Mesenchymal stem cell (in vitro differentiated cells and primary cell): ENCODE data around the gene HHIPL1.

Experiments used
- DNase-seq: peaks from one replicate; pipeline ENCODE4 v3.0.0-alpha.2; 2013
- H2AFZ ChIP-seq: one replicate; pipeline ENCODE4 v1.6.1; 2013; ENCODE audit warnings: low read depth, mild to moderate bottlenecking, control low read depth, inconsistent platforms, low read length, moderate library complexity
- H2AK5ac ChIP-seq: 2 replicates; pipeline ENCODE4 v1.6.1; 2013; ENCODE audit warnings: low read length, moderate library complexity, mild to moderate bottlenecking, inconsistent platforms; ENCODE audit not compliant: severe bottlenecking
- H2BK120ac ChIP-seq: one replicate; pipeline ENCODE4 v1.6.1; 2013; ENCODE audit warnings: low read depth, mild to moderate bottlenecking, inconsistent platforms, low read length, moderate library complexity
- H2BK12ac ChIP-seq, 2 experiments: one replicate each; pipeline ENCODE4 v1.6.1; 2013; ENCODE audit warnings: inconsistent platforms in 2 of 2, low read length in 2 of 2, mild to moderate bottlenecking in 2 of 2, moderate library complexity in 2 of 2, control low read depth in 1 of 2
- H2BK15ac ChIP-seq: one replicate; pipeline ENCODE4 v1.6.1; 2013; ENCODE audit warnings: mild to moderate bottlenecking, low read depth, inconsistent platforms; ENCODE audit not compliant: poor library complexity, severe bottlenecking
- H2BK5ac ChIP-seq: 2 replicates; pipeline ENCODE4 v1.6.1; 2013; ENCODE audit warnings: low read depth, mild to moderate bottlenecking, low read length, control low read depth, inconsistent platforms; ENCODE audit not compliant: poor library complexity, severe bottlenecking
- H3K14ac ChIP-seq, 2 experiments: one replicate each; pipeline ENCODE4 v1.6.1; 2013; ENCODE audit warnings: inconsistent platforms in 2 of 2, low read length in 2 of 2, control low read depth in 1 of 2, mild to moderate bottlenecking in 1 of 2, moderate library complexity in 1 of 2
- H3K18ac ChIP-seq, 2 experiments: one replicate each; pipeline ENCODE4 v1.6.1; 2013; ENCODE audit warnings: inconsistent platforms in 2 of 2, low read length in 2 of 2, control low read depth in 1 of 2, low read depth in 1 of 2, mild to moderate bottlenecking in 1 of 2
- H3K23ac ChIP-seq, 2 experiments: one replicate each; pipeline ENCODE4 v1.6.1; 2013; ENCODE audit warnings: inconsistent platforms in 2 of 2, low read length in 2 of 2, mild to moderate bottlenecking in 2 of 2, moderate library complexity in 2 of 2, control low read depth in 1 of 2
- H3K27ac ChIP-seq: 2 replicates; pipeline ENCODE4 v1.5.1; 2013; ENCODE audit warnings: mild to moderate bottlenecking, moderate library complexity, low read length, control low read depth, inconsistent platforms; ENCODE audit not compliant: poor library complexity, severe bottlenecking
- H3K27me3 ChIP-seq, 2 experiments: 2 replicates each; pipeline versions ENCODE4 v1.6.1 to v1.7.0; 2013; ENCODE audit warnings: low read length in 2 of 2, mild to moderate bottlenecking in 2 of 2, moderate library complexity in 2 of 2, control low read depth in 1 of 2, inconsistent platforms in 1 of 2; ENCODE audit not compliant: control insufficient read depth in 1 of 2, insufficient read depth in 1 of 2
- H3K36me3 ChIP-seq, 2 experiments: 2 replicates each; pipeline versions ENCODE4 v1.6.1 to v1.7.0; 2013; ENCODE audit warnings: low read length in 2 of 2, control low read depth in 1 of 2, inconsistent platforms in 1 of 2, low read depth in 1 of 2, mild to moderate bottlenecking in 1 of 2; ENCODE audit not compliant: insufficient read depth in 2 of 2, control insufficient read depth in 1 of 2
- H3K4ac ChIP-seq, 2 experiments: one replicate each; pipeline ENCODE4 v1.6.1; 2013; ENCODE audit warnings: inconsistent platforms in 2 of 2, low read length in 2 of 2, mild to moderate bottlenecking in 2 of 2, moderate library complexity in 2 of 2, control low read depth in 1 of 2, low read depth in 1 of 2
- H3K4me1 ChIP-seq: 2 replicates; pipeline ENCODE4 v1.6.1; 2013; ENCODE audit warnings: low read depth, low read length, control low read depth; ENCODE audit not compliant: control insufficient read depth, insufficient read depth
- H3K4me2 ChIP-seq: 2 replicates; pipeline ENCODE4 v1.6.1; 2013; ENCODE audit warnings: low read length, mild to moderate bottlenecking, inconsistent platforms; ENCODE audit not compliant: poor library complexity, severe bottlenecking
- H3K4me3 ChIP-seq, 2 experiments: 2 replicates each; pipeline versions ENCODE4 v1.5.1 to v1.7.0; 2013; ENCODE audit warnings: low read length in 2 of 2, mild to moderate bottlenecking in 2 of 2, control low read depth in 1 of 2, low read depth in 1 of 2; ENCODE audit not compliant: insufficient read depth in 1 of 2
- H3K79me1 ChIP-seq: replicated peaks from 2 replicates; pipeline ENCODE4 v1.6.1; 2013; ENCODE audit warnings: mild to moderate bottlenecking, control low read depth, low read length, inconsistent platforms; ENCODE audit not compliant: poor library complexity, severe bottlenecking
- H3K9ac ChIP-seq: 2 replicates; pipeline ENCODE4 v1.7.0; 2013; ENCODE audit warnings: mild to moderate bottlenecking, low read length, moderate library complexity
- H3K9me3 ChIP-seq: 2 replicates; pipeline ENCODE4 v1.7.0; 2013; ENCODE audit warnings: mild to moderate bottlenecking, low read length; ENCODE audit not compliant: control insufficient read depth
- H4K8ac ChIP-seq: one replicate; pipeline ENCODE4 v1.6.1; 2013; ENCODE audit warnings: inconsistent platforms, mild to moderate bottlenecking, low read length, moderate library complexity
- H4K91ac ChIP-seq: one replicate; pipeline ENCODE4 v1.6.1; 2013; ENCODE audit warnings: mild to moderate bottlenecking, low read length, inconsistent platforms
- WGBS: methylation state at CpG from one replicate; pipeline ENCODE4 v1.1.7; 2013; ENCODE audit warnings: mixed read lengths; 5-methylcytosine and 5-hydroxymethylcytosine counted together

The HHIPL1 gene

DNA sequence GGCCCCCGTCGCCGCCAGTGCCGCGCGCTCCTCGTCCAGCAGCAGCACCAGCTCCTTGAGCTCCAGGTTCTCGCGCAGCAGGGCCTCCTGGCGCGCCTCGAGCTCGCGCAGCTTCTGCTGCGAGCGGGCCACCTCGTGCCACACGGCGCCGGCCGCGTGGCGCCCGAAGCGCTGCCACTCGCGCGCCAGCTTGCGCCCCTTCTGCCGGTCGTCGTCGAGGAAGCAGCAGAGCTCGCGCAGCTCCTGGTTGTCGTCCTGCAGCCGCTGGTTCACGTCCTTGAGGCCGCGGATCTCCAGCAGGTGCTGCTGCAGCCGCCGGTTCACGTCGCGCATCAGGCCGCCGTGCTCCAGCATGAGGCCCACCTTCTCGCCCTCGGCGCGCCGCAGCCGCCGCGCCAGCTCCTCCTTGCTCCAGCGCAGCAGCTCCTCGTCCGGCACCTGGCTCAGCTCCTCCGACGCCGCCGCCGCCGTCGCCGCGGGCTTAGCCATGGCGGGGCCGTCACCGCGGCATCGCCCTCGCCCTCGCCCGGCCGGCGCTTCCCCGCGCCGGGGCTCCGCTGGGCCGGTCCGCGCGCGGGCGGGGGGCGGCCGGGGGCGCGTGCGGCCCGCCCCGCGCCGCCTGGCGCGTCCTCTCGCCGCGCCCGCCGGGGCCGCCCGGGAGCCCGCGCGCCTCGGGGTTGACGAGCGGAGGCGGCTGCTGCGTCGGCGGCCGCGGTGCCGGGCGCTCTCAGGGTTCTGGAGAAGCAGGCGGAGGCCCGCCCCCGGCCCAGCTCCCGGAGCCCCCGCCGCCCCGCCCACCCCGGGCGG, 41.3 kb upstream of the HHIPL1 start, which contains the start of gene CCDC85C:
CCDC85C (minus strand) TSS at position 737 of the 807 bp plus-strand sequence; CDS start at position 489, 248 bp downstream.
- Histone ChIP-seq H2BK120ac (peak within 1 kb of the TSS; percentile 42), H3K4me1 (peaks cover 35% of the 10 kb centered on the region), H3K4me3 (peak within 1 kb of the TSS; percentile 69 to 81), H2BK12ac (peak within 1 kb of the TSS in 1 of 2 experiments; percentile 60), H3K9me3 (no peaks in the 10 kb centered on the region), H2AFZ (peak within 1 kb of the TSS; percentile 57), H3K27ac (peak within 1 kb of the TSS; percentile 49), H4K8ac (peak within 1 kb of the TSS; percentile 54), H2BK5ac (no peak within 1 kb of the TSS), H3K4ac (peak within 1 kb of the TSS; percentile 46 to 55), H3K23ac (peak within 1 kb of the TSS in 1 of 2 experiments; percentile 87), H3K27me3 (peaks cover 14 to 68% of the 10 kb centered on the region in 2 experiments), H3K9ac (peak within 1 kb of the TSS; percentile 73), H3K14ac (peak within 1 kb of the TSS in 1 of 2 experiments; percentile 55), H3K18ac (peak within 1 kb of the TSS; percentile 19 to 65), H3K79me1 (peaks cover 6% of the 10 kb centered on the region), H2BK15ac (peak within 1 kb of the TSS; percentile 34), H3K36me3 (peaks cover 0 to 7% of the 10 kb centered on the region in 2 experiments), H4K91ac (peak within 1 kb of the TSS; percentile 65), H2AK5ac (no peak within 1 kb of the TSS), H3K4me2 (peak within 1 kb of the TSS; percentile 98)
- WGBS: 2% methylated on average over 74 of the region's 128 CpGs
- DNase-seq: peak; percentile 42

DNA sequence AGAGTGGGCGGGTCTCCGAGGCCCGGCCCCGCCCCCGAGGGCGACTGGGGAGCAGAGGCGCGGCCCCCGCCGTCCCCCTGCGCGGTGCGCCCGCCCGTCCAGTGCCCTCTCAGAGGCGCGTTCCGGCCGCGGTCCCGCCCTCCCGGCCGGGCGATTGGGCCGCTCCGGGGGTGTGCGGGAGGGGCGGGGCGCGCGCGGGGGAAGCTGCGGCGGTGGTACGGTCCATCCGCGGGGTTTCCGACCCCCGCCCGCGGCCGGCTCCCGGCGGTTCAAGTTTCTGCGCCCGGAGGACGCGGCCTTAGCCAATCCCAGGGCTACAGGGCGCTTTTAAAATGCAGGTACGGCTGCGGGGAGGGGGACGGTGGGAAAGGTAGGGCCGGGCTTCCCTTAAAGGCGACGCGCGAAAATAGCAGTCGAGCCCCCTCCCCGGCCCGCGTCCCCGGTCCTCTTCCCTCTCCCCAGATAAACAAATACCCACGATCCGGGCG, 40.6 kb upstream of the HHIPL1 start:
- Histone ChIP-seq H4K91ac (no peak overlapping the region), H2BK12ac (peak overlapping the region in 1 of 2 experiments; percentile 50)

DNA sequence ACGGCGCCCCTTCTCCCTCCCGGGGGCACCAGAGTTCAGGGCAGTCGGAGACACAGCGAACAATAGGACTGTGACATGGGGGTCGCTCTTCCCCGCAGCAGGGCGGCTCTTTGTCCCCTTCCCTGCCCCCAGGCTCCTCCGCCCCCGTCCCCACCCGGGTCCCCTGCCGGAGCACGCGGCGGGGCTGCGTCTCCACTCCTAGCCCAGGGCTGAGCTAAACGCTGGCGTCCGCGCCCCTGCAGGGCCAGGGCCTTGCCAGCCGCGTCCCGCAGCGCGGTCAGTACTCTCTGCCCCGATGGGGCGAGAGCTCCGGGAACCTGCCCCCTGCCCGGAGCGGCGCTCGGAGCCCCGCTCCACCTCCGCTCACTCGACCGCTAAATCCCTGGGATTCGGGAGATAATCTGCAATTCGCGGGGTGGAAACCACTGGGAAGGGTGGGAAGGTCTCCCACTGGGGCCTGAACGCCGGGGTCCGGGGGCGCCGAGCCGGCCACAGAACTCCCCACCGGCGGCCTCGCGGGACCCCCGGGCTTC, 40.1 kb upstream of the HHIPL1 start:
- DNase-seq: peak; percentile 61
- Histone ChIP-seq H3K9me3 (no peaks in the 10 kb centered on the region), H2BK15ac (peak overlapping the region; percentile 34), H3K23ac (no peak overlapping the region), H2AFZ (peak overlapping the region; percentile 57), H4K91ac (peak overlapping the region; percentile 28), H2BK5ac (no peak overlapping the region), H3K4me3 (peak overlapping the region; percentile 69 to 81), H2AK5ac (no peak overlapping the region), H3K79me1 (peaks cover 5% of the 10 kb centered on the region), H3K27ac (peak overlapping the region; percentile 49), H3K36me3 (peaks cover 0 to 7% of the 10 kb centered on the region in 2 experiments), H3K18ac (peak overlapping the region; percentile 9 to 65), H3K9ac (peak overlapping the region; percentile 73), H3K4ac (peak overlapping the region; percentile 46 to 55), H4K8ac (peak overlapping the region; percentile 45), H3K4me2 (peak overlapping the region; percentile 98), H3K27me3 (peaks cover 22 to 65% of the 10 kb centered on the region in 2 experiments), H2BK12ac (peak overlapping the region in 1 of 2 experiments; percentile 50), H3K4me1 (peaks cover 35% of the 10 kb centered on the region), H2BK120ac (peak overlapping the region; percentile 42), H3K14ac (peak overlapping the region in 1 of 2 experiments; percentile 55)
- WGBS: under 1% methylated on average over 38 of the region's 50 CpGs

More for the DNA sequence above, 40.6 kb upstream of the HHIPL1 start:
- peaks cover 6% of the 10 kb centered on the region for H3K79me1 ChIP-seq
- H2BK5ac ChIP-seq: no peak overlapping the region
- peak overlapping the region; percentile 42 for H2BK120ac ChIP-seq
- H3K4ac ChIP-seq: peak overlapping the region in 1 of 2 experiments; percentile 38
- H2BK15ac ChIP-seq: no peak overlapping the region
- H2AFZ ChIP-seq: peak overlapping the region; percentile 57
- peak overlapping the region; percentile 69 to 81 for H3K4me3 ChIP-seq
- peak overlapping the region; percentile 9 to 65 for H3K18ac ChIP-seq
- no peak overlapping the region for H3K23ac ChIP-seq
- WGBS: 0% methylated on average over 33 of the region's 65 CpGs
- DNase-seq: peak; percentile 92
- H2AK5ac ChIP-seq: no peak overlapping the region
- peaks cover 20 to 69% of the 10 kb centered on the region in 2 experiments for H3K27me3 ChIP-seq
- H3K36me3 ChIP-seq: peaks cover 0 to 7% of the 10 kb centered on the region in 2 experiments
- H3K4me1 ChIP-seq: peaks cover 35% of the 10 kb centered on the region
- no peak overlapping the region for H3K14ac ChIP-seq
- peak overlapping the region; percentile 49 for H3K27ac ChIP-seq
- H3K9me3 ChIP-seq: no peaks in the 10 kb centered on the region
- H3K4me2 ChIP-seq: peak overlapping the region; percentile 98
- peak overlapping the region; percentile 45 for H4K8ac ChIP-seq
- peak overlapping the region; percentile 73 for H3K9ac ChIP-seq
